Measurements from ENCODE around the gene PRRT1B.

- TF ChIP-seq POLR2AphosphoS5 (IDR thresholded peaks at IDR 0.05; ENCODE audit: borderline replicate concordance, low read depth, low read length), result no peak
- TF ChIP-seq EZH2 (IDR thresholded peaks at IDR 0.05), result no peak
- TF ChIP-seq FOXP2 (optimal IDR thresholded peaks at IDR 0.05; ENCODE audit: control extremely low read depth, extremely low read length, insufficient read depth), result no peak
Observed at GRCh38 chr9:131595696-131596429, 50.5 kb downstream of the PRRT1B start.
